Endothelial cell (in vitro differentiated cells): ENCODE measurements around the gene GALNT10. TPM values are rescaled to one million over a fixed set of nuclear protein-coding genes. Genes with fewer than 3 reads are reported as not detected.

Source experiments
- DNase-seq: peaks from one replicate; pipeline ENCODE4 v3.0.0; 2021; ENCODE audit warnings: low spot score
- H3K27ac Mint-ChIP-seq: one replicate; pipeline ENCODE4 v1.8.0; 2021; ENCODE audit warnings: mixed read lengths, inconsistent platforms; ENCODE audit not compliant: unreplicated experiment
- H3K27me3 Mint-ChIP-seq: one replicate; pipeline ENCODE4 v1.8.0; 2021; ENCODE audit warnings: mild to moderate bottlenecking, moderate library complexity, mixed read lengths, inconsistent platforms; ENCODE audit not compliant: unreplicated experiment
- H3K36me3 Mint-ChIP-seq: one replicate; pipeline ENCODE4 v1.8.0; 2021; ENCODE audit warnings: mild to moderate bottlenecking, low read depth, mixed read lengths, inconsistent platforms; ENCODE audit not compliant: unreplicated experiment
- H3K4me1 Mint-ChIP-seq: one replicate; pipeline ENCODE4 v1.8.0; 2021; ENCODE audit warnings: mild to moderate bottlenecking, mixed read lengths, inconsistent platforms; ENCODE audit not compliant: unreplicated experiment
- H3K4me3 Mint-ChIP-seq: one replicate; pipeline ENCODE4 v1.8.0; 2021; ENCODE audit warnings: mild to moderate bottlenecking, mixed read lengths, inconsistent platforms; ENCODE audit not compliant: unreplicated experiment
- H3K9me3 Mint-ChIP-seq: one replicate; pipeline ENCODE4 v1.8.0; 2021; ENCODE audit warnings: mixed read lengths, inconsistent platforms; ENCODE audit not compliant: unreplicated experiment
- total RNA-seq: library from RNA; stranded (reverse); fragmentation: NEBNext Ultra II Directional; extraction: Animal tissue kit (Norgen Biotek cat#: 25700); gene quantifications from one replicate; pipeline ENCODE4 v1.2.1, GENCODE V29; 2021; ENCODE audit not compliant: unreplicated experiment
- TF ChIP-seq, protein P1 (sequence below): fragments of 200-600 bp; sonication (generic); IDR thresholded peaks from one replicate; pipeline ENCODE4 v1.5.0; 2021; ENCODE audit warnings: antibody characterized with exemption; ENCODE audit not compliant: unreplicated experiment

The GALNT10 gene
- total RNA-seq, 1 donor from 2014 or later, result 22.5 TPM

DNA sequence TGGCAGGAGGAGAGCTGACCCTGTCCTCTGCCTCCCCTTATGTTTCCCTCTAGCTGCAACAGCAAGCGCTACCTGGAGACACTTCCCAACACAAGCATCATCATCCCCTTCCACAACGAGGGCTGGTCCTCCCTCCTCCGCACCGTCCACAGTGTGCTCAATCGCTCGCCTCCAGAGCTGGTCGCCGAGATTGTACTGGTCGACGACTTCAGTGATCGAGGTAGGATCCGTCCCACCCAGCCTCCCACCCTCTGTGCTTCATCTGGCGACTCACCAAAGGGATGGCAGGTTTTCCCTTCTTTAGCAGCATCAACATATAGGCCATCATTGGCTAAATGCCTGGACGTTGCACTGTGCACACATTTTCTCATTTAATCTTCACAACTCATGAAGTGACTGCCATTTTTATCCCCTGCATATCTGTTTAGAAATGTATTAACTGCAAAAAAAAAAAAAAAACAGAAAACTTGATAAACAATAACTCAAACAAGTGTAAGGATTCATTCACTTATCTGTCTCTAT is 139.0 kb downstream of the GALNT10 start:
- TF ChIP-seq, protein P1, sequence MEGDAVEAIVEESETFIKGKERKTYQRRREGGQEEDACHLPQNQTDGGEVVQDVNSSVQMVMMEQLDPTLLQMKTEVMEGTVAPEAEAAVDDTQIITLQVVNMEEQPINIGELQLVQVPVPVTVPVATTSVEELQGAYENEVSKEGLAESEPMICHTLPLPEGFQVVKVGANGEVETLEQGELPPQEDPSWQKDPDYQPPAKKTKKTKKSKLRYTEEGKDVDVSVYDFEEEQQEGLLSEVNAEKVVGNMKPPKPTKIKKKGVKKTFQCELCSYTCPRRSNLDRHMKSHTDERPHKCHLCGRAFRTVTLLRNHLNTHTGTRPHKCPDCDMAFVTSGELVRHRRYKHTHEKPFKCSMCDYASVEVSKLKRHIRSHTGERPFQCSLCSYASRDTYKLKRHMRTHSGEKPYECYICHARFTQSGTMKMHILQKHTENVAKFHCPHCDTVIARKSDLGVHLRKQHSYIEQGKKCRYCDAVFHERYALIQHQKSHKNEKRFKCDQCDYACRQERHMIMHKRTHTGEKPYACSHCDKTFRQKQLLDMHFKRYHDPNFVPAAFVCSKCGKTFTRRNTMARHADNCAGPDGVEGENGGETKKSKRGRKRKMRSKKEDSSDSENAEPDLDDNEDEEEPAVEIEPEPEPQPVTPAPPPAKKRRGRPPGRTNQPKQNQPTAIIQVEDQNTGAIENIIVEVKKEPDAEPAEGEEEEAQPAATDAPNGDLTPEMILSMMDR, result no peak
- no peaks in the 10 kb centered on the region for H3K9me3 Mint-ChIP-seq
- H3K4me3 Mint-ChIP-seq, result no peak overlapping the region
- H3K4me1 Mint-ChIP-seq, result no peaks in the 10 kb centered on the region
- no peak for DNase-seq
- H3K27me3 Mint-ChIP-seq, result no peaks in the 10 kb centered on the region
- H3K36me3 Mint-ChIP-seq, result no peaks in the 10 kb centered on the region
- no peak overlapping the region for H3K27ac Mint-ChIP-seq

DNA sequence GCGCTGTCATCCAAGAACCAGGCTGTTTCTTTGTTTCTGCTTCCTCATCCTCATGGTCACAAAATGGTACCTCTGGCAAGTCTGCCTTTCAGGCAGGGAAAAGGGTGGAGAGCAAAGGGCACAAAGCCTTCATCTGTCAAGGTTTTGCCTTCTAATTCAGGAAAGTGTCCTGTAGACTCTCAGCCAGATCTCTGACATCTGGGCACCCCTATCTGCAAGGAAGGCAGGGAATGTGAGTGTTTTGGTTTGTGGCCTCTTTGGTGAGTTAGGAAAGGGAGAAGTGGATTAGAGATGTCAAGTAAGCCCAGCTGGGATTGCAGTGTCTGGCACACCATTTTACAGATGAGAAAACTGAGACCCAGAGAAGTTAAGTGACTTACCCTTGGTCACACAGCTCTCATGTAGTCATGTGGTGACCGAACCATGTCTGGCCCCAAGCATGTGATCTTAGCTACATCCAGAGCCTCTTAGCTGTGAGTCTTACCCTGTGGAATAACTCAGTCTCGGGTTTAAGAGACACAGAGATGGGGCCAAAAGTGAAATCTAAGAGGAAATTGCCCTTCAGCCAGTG is 139.6 kb downstream of the GALNT10 start:
- TF ChIP-seq, protein P1, result no peak
- no peak for DNase-seq

DNA sequence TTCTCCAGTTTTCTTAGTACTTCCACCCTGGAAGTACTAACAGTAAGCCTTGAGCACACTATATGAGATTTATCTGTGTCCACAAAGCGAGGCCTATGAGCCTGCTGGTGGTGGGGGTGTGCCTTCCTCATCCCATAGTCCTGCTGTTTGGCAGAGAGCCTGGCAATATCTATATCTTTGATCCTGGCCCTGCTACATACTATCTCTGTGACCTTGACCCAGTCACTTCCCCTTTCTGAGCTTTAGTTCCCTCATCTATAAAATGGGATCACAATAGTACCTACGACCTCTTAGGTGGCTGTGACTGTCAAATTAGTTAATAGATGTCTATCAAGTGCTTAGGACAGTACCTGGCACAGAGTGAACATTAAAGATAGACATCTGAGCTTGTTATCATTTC is 140.7 kb downstream of the GALNT10 start:
- Mint-ChIP-seq H3K9me3 (no peaks in the 10 kb centered on the region), H3K36me3 (no peaks in the 10 kb centered on the region), H3K4me3 (no peak overlapping the region), H3K4me1 (no peaks in the 10 kb centered on the region), H3K27ac (no peak overlapping the region), H3K27me3 (no peaks in the 10 kb centered on the region)
- TF ChIP-seq, protein P1, result no peak
- DNase-seq, result no peak

More for the DNA sequence above, 139.6 kb downstream of the GALNT10 start:
- Mint-ChIP-seq H3K9me3 (no peaks in the 10 kb centered on the region), H3K4me1 (no peaks in the 10 kb centered on the region), H3K36me3 (no peaks in the 10 kb centered on the region), H3K4me3 (no peak overlapping the region), H3K27ac (no peak overlapping the region), H3K27me3 (no peaks in the 10 kb centered on the region)

DNA sequence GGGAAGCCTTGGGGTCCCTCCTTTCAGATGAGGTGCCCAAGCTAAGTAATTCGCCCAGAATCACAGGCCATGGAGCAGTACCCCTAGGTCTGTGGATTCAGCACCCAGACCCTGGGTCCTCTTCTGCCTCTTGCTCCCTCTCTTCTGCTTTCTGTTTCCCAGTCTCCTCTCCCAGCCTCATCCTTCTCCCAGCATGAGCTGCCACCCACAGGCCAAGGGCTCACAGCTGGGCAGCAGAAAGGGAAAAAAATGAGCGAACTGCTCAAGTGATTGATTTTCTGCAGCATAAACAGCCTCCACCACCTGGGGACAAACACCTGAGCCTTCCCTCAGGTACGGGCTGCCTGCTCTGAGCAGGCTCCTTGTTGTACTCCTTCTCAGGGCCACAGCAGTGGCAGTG is 141.4 kb downstream of the GALNT10 start:
- Mint-ChIP-seq H3K27me3 (no peaks in the 10 kb centered on the region), H3K27ac (no peak overlapping the region), H3K36me3 (no peaks in the 10 kb centered on the region), H3K9me3 (no peaks in the 10 kb centered on the region), H3K4me3 (no peak overlapping the region), H3K4me1 (no peaks in the 10 kb centered on the region)
- no peak for DNase-seq
- TF ChIP-seq, protein P1, result no peak

DNA sequence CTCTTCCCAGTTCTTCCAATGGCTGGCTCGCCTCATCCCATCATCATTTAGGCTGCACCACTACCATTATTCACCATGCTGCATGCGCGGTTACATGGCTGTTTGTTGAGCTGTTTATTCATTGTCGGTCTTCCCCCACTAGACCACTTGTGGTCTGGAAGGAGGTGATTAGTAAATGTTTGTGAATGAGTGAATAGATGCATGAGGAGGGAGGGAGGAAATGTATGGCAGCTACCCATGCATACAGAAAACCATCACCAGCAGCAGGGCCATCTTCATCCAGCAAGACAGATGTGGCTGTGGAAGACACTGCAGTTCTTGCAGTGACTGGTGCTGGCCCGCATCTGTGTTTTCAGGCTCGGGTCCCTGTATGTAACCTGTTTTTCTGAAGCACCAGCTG is 141.9 kb downstream of the GALNT10 start:
- no peak overlapping the region for H3K4me3 Mint-ChIP-seq
- H3K27ac Mint-ChIP-seq, result no peak overlapping the region
- TF ChIP-seq, protein P1, result no peak
- no peaks in the 10 kb centered on the region for H3K9me3 Mint-ChIP-seq
- H3K36me3 Mint-ChIP-seq, result no peaks in the 10 kb centered on the region
- peaks cover under 1% of the 10 kb centered on the region for H3K27me3 Mint-ChIP-seq
- DNase-seq, result no peak
- H3K4me1 Mint-ChIP-seq, result no peaks in the 10 kb centered on the region
